Stimulated activated CD8-positive, alpha-beta memory T cell treated with anti-CD3 and anti-CD28 coated beads, Interleukin-12 subunit alpha, Interleukin-12 subunit beta, amount 100 ng/mL, for 24 hours (primary cell): ENCODE measurements around the gene LRRC7.

Experiments
- DNase-seq: peaks from one replicate; pipeline ENCODE4 v3.0.0-alpha.2; 2020; ENCODE audit errors: extremely low read depth

The LRRC7 gene

GRCh38 chr1:69776555-69776954 lies 208.8 kb downstream of the LRRC7 start:
- no peak for DNase-seq

GRCh38 chr1:69777423-69777822 lies 209.7 kb downstream of the LRRC7 start:
- no peak for DNase-seq

GRCh38 chr1:69777971-69778370 lies 210.2 kb downstream of the LRRC7 start:
- no peak for DNase-seq

GRCh38 chr1:69787151-69787550 lies 219.4 kb downstream of the LRRC7 start:
- DNase-seq = no peak

- DNase-seq = no peak
Measured at GRCh38 chr1:69791311-69791710, 223.6 kb downstream of the LRRC7 start.

- DNase-seq = no peak
Measured at GRCh38 chr1:69794831-69795230, 227.1 kb downstream of the LRRC7 start.

GRCh38 chr1:69814926-69815325 lies 247.2 kb downstream of the LRRC7 start:
- no peak for DNase-seq

- DNase-seq = no peak
Measured at GRCh38 chr1:69824932-69825331, 257.2 kb downstream of the LRRC7 start.

- DNase-seq = no peak
Measured at GRCh38 chr1:69827732-69828131, 260.0 kb downstream of the LRRC7 start.

GRCh38 chr1:69833536-69833935 lies 265.8 kb downstream of the LRRC7 start:
- no peak for DNase-seq

- DNase-seq = no peak
Measured at GRCh38 chr1:69834336-69834735, 266.6 kb downstream of the LRRC7 start.

GRCh38 chr1:69835955-69836354 lies 268.2 kb downstream of the LRRC7 start:
- DNase-seq = no peak

- DNase-seq = no peak
Measured at GRCh38 chr1:69836971-69837636, 269.4 kb downstream of the LRRC7 start.

GRCh38 chr1:69842326-69842725 lies 274.6 kb downstream of the LRRC7 start:
- no peak for DNase-seq

- DNase-seq = no peak
Measured at GRCh38 chr1:69845655-69846054, 277.9 kb downstream of the LRRC7 start.

GRCh38 chr1:69846267-69846666 lies 278.5 kb downstream of the LRRC7 start:
- DNase-seq = no peak

- no peak for DNase-seq
Measured at GRCh38 chr1:69847670-69848069, 279.9 kb downstream of the LRRC7 start.

GRCh38 chr1:69852151-69852550 lies 284.4 kb downstream of the LRRC7 start:
- no peak for DNase-seq

- no peak for DNase-seq
Measured at GRCh38 chr1:69852706-69853105, 285.0 kb downstream of the LRRC7 start.

- DNase-seq = no peak
Measured at GRCh38 chr1:69858534-69858933, 290.8 kb downstream of the LRRC7 start.

- no peak for DNase-seq
Measured at GRCh38 chr1:69861641-69862040, 293.9 kb downstream of the LRRC7 start.

GRCh38 chr1:69862906-69863305 lies 295.2 kb downstream of the LRRC7 start:
- no peak for DNase-seq

GRCh38 chr1:69863704-69864103 lies 296.0 kb downstream of the LRRC7 start:
- DNase-seq = no peak

- no peak for DNase-seq
Measured at GRCh38 chr1:69871412-69871811, 303.7 kb downstream of the LRRC7 start.
